GM18498 (cell line): Measurements from ENCODE around the gene P2RY2.

ENCODE experiments used
- ATAC-seq: cut with Tn5 transposase; IDR thresholded peaks from one replicate; pipeline ENCODE4 v1.9.1; 2021; ENCODE audit warnings: mild to moderate bottlenecking, moderate library complexity; ENCODE audit not compliant: unreplicated experiment

Gene P2RY2

GRCh38 chr11:73218106-73218829 is at the start of gene P2RY2:
Gene P2RY2, plus strand, starts transcription at chr11:73218281. Its CDS starts 15,879 bp downstream, at chr11:73234160.
- ATAC-seq = peak; percentile 63

- ATAC-seq = no peak
Observed at GRCh38 chr11:73168925-73169579, 49.0 kb upstream of the P2RY2 start.

GRCh38 chr11:73170140-73170539 is 47.9 kb upstream of the P2RY2 start:
- ATAC-seq = no peak

- no peak for ATAC-seq
Observed at GRCh38 chr11:73171436-73172161, 46.5 kb upstream of the P2RY2 start.

- ATAC-seq = no peak
Observed at GRCh38 chr11:73172992-73173656, 45.0 kb upstream of the P2RY2 start.

- no peak for ATAC-seq
Observed at GRCh38 chr11:73173755-73174494, 44.2 kb upstream of the P2RY2 start.

- no peak for ATAC-seq
Observed at GRCh38 chr11:73174495-73174791, 43.6 kb upstream of the P2RY2 start.

GRCh38 chr11:73175551-73176144 is 42.4 kb upstream of the P2RY2 start:
- ATAC-seq = no peak

GRCh38 chr11:73176145-73176873 is 41.8 kb upstream of the P2RY2 start:
- no peak for ATAC-seq

GRCh38 chr11:73176874-73177155 is 41.3 kb upstream of the P2RY2 start:
- no peak for ATAC-seq

GRCh38 chr11:73177380-73177777 is 40.7 kb upstream of the P2RY2 start:
- no peak for ATAC-seq

- ATAC-seq = peak; percentile 76
Observed at GRCh38 chr11:73177778-73178539, 40.1 kb upstream of the P2RY2 start.

GRCh38 chr11:73178681-73179080 is 39.4 kb upstream of the P2RY2 start:
- ATAC-seq = no peak

- no peak for ATAC-seq
Observed at GRCh38 chr11:73182824-73183321, 35.2 kb upstream of the P2RY2 start.

GRCh38 chr11:73184953-73185671 is 33.0 kb upstream of the P2RY2 start:
- ATAC-seq = peak; percentile 49

GRCh38 chr11:73185680-73186293 is 32.3 kb upstream of the P2RY2 start:
- no peak for ATAC-seq

- no peak for ATAC-seq
Observed at GRCh38 chr11:73186294-73186850, 31.7 kb upstream of the P2RY2 start.

- no peak for ATAC-seq
Observed at GRCh38 chr11:73186886-73187285, 31.2 kb upstream of the P2RY2 start.
